A549 (cell line): Measurements from ENCODE around the gene MFAP3L.

ENCODE experiments used
- CHD2 ChIP-seq: fragments of 150-350 bp; IDR thresholded peaks from 2 replicates; pipeline ENCODE4 v1.6.1; 2014; ENCODE audit warnings: low read length; ENCODE audit not compliant: partially characterized antibody
- CTCF ChIP-seq: fragments of >200 bp; sonication (Bioruptor Twin); formaldehyde crosslinking; IDR thresholded peaks from 3 replicates; pipeline ENCODE4 v1.5.1; 2016
- EP300 ChIP-seq, 2 experiments: fragments of >200 bp; sonication (Bioruptor Twin); formaldehyde crosslinking; IDR thresholded peaks; 2 replicates in 1 of 2; 3 replicates in 1 of 2; pipeline ENCODE4 v1.6.1; 2016 to 2017
- FOSL2 ChIP-seq, 2 experiments: fragments of 450-650 bp in 1 of 2; fragments of >200 bp in 1 of 2; sonication (Bioruptor Twin) in 1 of 2; formaldehyde crosslinking; IDR thresholded peaks; 2 replicates each; pipeline versions ENCODE4 v1.5.0 to v1.6.1; 2016 to 2020; ENCODE audit warnings: mild to moderate bottlenecking in 1 of 2, moderate library complexity in 1 of 2
- GATA3 ChIP-seq: IDR thresholded peaks from 2 replicates; pipeline ENCODE4 v1.6.1; 2012; ENCODE audit warnings: borderline replicate concordance
- RAD21 ChIP-seq, 2 experiments: fragments of >200 bp in 1 of 2; sonication (Bioruptor Twin) in 1 of 2; formaldehyde crosslinking in 1 of 2; IDR thresholded peaks in 1 of 2; conservative IDR thresholded peaks in 1 of 2; 2 replicates in 1 of 2; 3 replicates in 1 of 2; pipeline ENCODE4 v1.6.1; 2012 to 2018; ENCODE audit warnings: inconsistent platforms in 1 of 2
- REST ChIP-seq: fragments of 200-600 bp; sonication (generic); IDR thresholded peaks from 2 replicates; pipeline ENCODE4 v1.6.1; 2016; ENCODE audit warnings: antibody characterized with exemption, mild to moderate bottlenecking, moderate library complexity
- TFCP2L1 ChIP-seq: fragments of 250-450 bp; sonication (Bioruptor Pico); IDR thresholded peaks from 2 replicates; pipeline ENCODE4 v1.5.0; 2021; ENCODE audit warnings: mild to moderate bottlenecking
- TF ChIP-seq, protein P1 (sequence below): IDR thresholded peaks from 2 replicates; pipeline ENCODE4 v1.6.1; 2012

GRCh38 chr4:169957785-169958184, 68.4 kb downstream of the MFAP3L start:
- no peak for TF ChIP-seq REST
- TF ChIP-seq CTCF: no peak
- TF ChIP-seq, protein P1, sequence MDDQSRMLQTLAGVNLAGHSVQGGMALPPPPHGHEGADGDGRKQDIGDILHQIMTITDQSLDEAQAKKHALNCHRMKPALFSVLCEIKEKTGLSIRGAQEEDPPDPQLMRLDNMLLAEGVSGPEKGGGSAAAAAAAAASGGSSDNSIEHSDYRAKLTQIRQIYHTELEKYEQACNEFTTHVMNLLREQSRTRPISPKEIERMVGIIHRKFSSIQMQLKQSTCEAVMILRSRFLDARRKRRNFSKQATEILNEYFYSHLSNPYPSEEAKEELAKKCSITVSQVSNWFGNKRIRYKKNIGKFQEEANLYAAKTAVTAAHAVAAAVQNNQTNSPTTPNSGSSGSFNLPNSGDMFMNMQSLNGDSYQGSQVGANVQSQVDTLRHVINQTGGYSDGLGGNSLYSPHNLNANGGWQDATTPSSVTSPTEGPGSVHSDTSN: no peak
- no peak for TF ChIP-seq GATA3
- TF ChIP-seq RAD21 (conservative IDR thresholded peaks at IDR 0.05 in 1 of 2, IDR thresholded peaks at IDR 0.05 in 1 of 2): no peak
- no peak for TF ChIP-seq FOSL2 (IDR thresholded peaks at IDR 0.05)
- no peak for TF ChIP-seq FOSL2 (CRISPR knock-in tag; IDR thresholded peaks at IDR 0.05)
- TF ChIP-seq CHD2: no peak
- TF ChIP-seq EP300 (IDR thresholded peaks at IDR 0.05): no peak
- no peak for TF ChIP-seq TFCP2L1
